HG03558 (cell line): Measurements from ENCODE around the gene TBKBP1.

Experiments used
- ATAC-seq: cut with Tn5 transposase; IDR thresholded peaks from one replicate; pipeline ENCODE4 v1.9.1; 2021; ENCODE audit warnings: moderate number of reproducible peaks; ENCODE audit not compliant: unreplicated experiment; ENCODE audit errors: extremely low read depth

The TBKBP1 gene

GRCh38 chr17:47711366-47712099 lies 17.6 kb downstream of the TBKBP1 start:
- ATAC-seq: no peak

GRCh38 chr17:47712330-47713023 lies 18.5 kb downstream of the TBKBP1 start:
- ATAC-seq: no peak

GRCh38 chr17:47713980-47714700 lies 20.2 kb downstream of the TBKBP1 start:
- no peak for ATAC-seq

- no peak for ATAC-seq
These were observed 20.9 kb downstream of the TBKBP1 start for GRCh38 chr17:47714773-47715396.

GRCh38 chr17:47715669-47716325 lies 21.8 kb downstream of the TBKBP1 start:
- ATAC-seq: no peak

GRCh38 chr17:47716375-47716774 lies 22.4 kb downstream of the TBKBP1 start:
- ATAC-seq: no peak

GRCh38 chr17:47717261-47717697 lies 23.3 kb downstream of the TBKBP1 start:
- ATAC-seq: no peak

- no peak for ATAC-seq
These were observed 24.1 kb downstream of the TBKBP1 start for GRCh38 chr17:47717979-47718621.

- no peak for ATAC-seq
These were observed 24.9 kb downstream of the TBKBP1 start for GRCh38 chr17:47718634-47719405.

- ATAC-seq: no peak
These were observed 25.6 kb downstream of the TBKBP1 start for GRCh38 chr17:47719411-47720152.

GRCh38 chr17:47720196-47720595 lies 26.2 kb downstream of the TBKBP1 start:
- ATAC-seq: no peak

- ATAC-seq: no peak
These were observed 27.0 kb downstream of the TBKBP1 start for GRCh38 chr17:47720754-47721533.

GRCh38 chr17:47721725-47722124 lies 27.8 kb downstream of the TBKBP1 start:
- ATAC-seq: no peak

- ATAC-seq: no peak
These were observed 30.7 kb downstream of the TBKBP1 start for GRCh38 chr17:47724705-47725104.

GRCh38 chr17:47725446-47726111 lies 31.6 kb downstream of the TBKBP1 start:
- no peak for ATAC-seq

GRCh38 chr17:47726796-47727703 lies 33.1 kb downstream of the TBKBP1 start:
- no peak for ATAC-seq
